HTERT RPE-1 (cell line): Measurements from ENCODE around the gene FCHSD2.

ENCODE experiments used
- in situ Hi-C: fragments of 300-500 bp; cut with MboI; formaldehyde crosslinking; loops from 4 replicates; pipeline ENCODE4 v1.14.3; 2020; ENCODE audit warnings: low sequenced_read_pairs

Gene FCHSD2

DNA sequence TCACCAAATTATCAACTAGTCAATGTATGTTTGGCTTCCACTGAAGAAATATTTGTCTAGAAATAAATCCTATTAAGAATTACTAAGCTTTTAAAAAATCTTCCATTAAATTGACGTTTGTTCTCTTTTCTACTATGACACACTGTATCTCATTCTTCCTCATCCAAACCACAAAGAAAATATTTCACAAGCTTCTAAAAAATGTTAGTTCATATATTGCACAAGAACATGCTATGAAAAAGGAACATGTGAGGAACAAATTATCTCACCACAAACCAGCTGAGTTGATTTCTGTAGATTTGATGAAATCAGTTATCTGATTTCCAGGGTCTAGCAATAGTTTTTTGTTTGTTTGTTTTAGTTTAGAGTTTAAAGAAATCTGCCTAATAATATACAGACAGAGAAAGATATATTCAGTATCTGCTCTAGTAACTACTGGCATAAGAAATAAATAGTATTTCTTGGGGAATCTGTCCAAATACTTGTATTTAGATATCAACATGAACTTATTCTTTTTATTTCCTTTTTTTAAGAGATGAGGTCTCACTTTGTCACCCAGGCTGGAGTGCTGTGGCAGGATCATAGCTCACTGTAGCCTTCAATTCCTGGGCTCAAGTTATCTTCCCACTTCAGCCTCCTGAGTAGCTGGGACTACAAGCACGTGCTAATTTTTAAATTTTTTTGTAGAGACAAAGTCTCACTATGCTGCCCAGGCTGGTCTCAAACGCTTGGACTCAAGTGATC, 166.2 kb downstream of the FCHSD2 start:
- in situ Hi-C loops, result no loop called here

DNA sequence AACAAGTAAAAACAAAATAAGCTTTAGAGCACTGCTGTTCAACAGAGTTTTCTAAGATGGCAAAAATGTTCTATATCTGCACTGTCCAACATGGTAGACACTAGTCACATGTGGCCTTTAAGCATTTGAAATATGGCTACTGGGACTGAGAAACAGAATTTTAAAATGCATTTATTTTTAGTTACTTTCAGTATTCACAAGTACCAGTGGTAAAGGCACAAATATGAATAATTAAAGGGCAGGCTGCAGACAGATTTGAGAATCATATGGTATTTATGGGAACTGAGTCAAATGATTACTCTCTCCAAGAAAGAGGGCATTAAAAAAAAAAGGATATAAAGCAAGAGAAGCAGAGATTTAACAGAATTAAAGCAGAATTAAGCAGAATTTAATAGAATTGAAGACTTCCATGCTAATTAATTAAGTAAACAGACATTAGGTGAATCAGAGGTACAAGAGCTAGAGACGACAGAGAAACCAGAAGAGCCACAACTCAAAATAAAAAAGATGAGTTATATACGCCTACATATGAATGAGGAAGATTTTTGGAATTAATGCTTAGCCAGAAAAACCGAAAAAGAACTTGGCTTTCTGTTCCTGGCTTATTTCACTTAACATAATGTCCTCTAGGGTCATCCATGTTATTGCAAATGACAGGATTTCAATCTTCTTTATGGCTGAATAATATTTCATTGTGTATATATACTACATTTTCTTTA, 167.5 kb downstream of the FCHSD2 start:
- in situ Hi-C loops, result no loop called here

DNA sequence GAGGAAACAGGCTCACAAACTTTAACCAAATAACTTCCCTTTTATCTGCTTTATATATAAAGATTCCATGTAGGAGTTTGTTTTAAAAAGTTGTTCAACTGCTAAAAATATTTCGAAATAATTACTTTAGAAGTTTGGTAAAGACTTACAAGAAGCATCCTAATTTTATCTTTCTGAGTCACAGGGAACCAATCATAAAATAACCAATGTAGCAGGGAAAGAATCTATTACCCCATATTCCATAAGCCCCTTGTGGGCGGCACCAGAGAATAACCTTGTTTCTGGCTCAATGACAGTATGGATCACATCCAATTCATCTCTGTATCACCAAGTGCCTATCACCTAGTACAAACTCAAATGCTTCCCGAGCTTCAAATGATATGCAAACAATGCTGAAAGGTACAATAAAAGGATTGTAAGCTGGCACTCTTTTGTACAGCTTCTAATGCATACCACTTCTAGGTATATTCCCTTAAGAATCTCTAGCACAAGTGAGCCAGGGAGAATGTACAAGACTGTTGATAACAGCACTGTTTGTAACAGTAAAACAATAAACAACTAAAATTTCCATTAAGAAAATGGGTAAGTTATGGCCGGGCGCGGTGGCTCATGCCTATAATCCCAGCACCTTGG, 169.5 kb downstream of the FCHSD2 start:
- in situ Hi-C loops, result no loop called here

DNA sequence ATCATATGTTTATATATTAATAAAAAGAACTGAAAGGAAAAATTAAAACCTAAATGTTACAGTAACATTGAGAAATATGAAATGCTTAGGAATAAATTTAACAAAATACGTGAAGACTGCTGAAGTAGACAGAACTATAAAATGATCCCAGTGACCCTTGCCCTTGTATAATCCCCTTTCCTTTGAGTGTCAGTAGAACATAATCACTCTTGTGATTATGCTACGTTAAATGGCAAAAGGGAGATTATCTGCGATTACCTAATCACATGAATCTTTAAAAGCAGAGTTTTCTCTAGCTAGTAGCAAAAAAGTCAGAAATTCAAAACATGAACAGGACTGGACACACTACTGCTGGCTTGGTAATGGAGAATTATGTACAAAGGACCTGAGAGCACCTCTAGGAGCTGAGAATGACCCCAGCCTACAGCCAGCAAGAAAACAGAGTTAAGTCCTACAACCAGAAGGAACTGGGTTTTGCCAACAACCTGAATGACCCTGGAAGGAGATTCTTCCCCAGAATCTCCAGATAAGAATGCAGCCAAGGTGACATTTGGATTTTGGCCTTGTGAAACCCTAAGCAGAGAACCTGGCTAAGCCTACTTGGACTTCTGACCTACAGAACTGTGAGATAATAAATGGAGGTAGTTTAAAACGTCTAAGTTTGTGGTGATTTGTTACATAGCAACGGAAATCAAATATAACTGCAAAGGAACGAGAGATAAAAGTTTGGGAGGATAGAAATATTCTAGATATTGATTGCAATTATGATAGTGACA, 170.7 kb downstream of the FCHSD2 start:
- in situ Hi-C loops, result no loop called here

DNA sequence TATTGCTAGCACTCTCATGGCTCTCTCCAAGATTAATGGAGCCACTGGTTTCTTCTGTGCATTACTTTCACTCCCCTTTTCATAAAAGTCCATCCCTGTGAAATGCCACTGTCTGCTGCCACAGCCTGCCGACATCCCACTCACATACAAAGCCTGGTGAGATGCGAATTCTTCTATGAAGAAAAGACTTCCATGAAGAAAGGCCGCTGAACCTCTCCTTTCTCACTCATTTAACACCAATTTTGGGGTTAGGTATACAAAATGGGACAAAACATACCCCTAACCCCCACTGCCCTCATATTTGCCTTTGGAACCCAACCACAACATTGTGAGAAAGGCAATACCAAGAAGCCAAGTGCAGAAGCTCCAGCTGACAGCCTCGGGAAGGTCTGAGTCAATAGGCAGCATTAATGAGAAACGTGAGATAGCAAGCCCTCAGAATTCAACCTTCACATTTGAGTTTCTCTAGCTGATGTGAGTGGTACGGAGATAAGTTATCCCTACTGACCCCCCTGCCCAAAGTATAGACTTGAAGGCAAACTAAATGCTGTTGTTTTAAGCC, 171.5 kb downstream of the FCHSD2 start:
- in situ Hi-C loops, result no loop called here

DNA sequence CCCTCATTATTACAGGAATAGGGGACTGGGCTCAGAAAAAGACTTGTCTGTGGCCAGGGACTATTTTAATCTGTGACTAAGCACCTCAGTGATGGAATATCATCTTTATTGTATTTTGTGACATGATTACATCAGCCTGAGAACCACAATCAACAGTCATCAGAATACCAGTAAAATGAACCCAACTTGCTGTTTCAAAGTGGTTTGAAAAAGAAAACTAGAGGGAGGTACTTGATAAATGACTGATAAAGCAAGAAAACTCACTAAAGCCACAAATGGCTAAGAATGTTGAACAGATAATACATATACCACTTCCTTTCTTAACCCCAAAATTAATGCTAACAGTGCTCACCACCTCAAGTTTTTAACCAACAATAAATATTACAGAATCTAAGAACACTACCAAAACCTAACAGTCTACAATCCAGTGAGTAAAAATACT, 172.2 kb downstream of the FCHSD2 start:
- in situ Hi-C loops, result no loop called here

DNA sequence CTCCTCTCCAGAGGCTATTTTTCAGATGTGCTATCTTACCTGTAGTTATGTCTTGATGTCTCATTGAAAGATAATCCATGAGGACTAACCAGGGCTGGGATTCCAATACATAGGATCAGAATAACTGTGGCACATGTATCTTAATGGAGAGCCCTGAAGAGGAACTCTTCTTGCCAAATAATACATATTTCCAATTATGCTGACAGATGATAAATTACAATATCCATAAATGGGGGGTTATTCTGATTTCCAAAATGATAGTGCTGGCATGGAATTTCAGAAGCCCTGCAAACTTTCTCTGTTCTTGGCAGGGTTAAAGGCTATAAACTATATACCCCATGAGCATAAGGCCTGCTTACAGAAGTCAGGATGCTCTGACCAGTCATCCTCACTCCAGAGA, 173.7 kb downstream of the FCHSD2 start:
- in situ Hi-C loops, result no loop called here

DNA sequence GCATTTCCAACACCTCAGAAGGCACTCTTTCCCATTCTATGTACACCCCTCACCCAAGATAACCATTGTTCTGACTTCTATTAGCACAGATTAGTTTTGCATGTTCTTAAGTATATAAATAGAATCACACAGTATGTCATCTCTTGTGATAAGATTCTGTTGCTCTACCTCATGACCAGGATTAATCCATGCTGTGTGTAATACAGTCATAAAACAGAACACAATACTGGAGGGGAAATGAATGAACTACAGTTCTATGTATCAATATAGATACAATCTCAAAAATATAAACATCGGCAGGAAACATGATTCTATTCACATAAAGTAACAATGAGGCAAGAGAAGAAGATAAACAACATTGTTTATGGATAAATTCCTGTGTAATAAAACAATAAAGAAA, 176.4 kb downstream of the FCHSD2 start:
- in situ Hi-C loops, result no loop called here

DNA sequence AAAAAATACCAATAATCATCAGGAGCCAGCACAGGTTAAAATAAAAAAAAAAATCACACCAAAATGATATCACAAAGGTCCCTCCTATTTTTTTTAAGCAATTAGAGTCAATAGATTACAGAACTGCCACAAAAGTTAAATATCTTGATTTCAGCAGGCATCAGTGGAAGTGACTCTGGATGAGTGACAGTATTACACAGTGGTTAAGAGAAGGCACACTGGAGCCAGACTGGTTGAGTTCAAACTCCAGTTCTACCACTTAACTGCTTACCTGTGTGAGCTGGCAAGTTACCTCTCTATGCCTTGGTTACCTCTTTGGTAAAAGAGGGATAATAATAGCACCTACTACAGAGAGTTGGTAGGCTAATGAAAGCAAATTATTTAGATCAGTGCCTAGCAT, 179.4 kb downstream of the FCHSD2 start:
- in situ Hi-C loops, result no loop called here

DNA sequence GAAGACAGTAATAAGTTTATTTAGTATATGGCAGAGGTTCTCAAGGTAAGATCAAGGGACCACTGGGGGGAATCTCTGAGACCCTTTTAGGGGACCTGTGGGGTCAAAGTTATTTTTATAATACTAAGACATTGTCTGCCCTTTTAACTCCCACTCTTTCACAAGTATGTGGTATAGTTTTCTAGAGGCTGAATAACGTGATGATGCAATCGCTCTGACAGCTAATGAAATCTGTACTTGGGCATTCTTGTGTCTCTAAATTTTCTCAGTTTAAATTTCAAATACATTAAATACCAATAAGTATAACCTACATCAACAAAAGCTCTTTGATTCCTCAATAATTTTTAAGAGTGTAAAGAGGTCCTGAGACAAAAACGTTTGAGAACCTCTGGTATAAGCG, 180.0 kb downstream of the FCHSD2 start:
- in situ Hi-C loops, result no loop called here

DNA sequence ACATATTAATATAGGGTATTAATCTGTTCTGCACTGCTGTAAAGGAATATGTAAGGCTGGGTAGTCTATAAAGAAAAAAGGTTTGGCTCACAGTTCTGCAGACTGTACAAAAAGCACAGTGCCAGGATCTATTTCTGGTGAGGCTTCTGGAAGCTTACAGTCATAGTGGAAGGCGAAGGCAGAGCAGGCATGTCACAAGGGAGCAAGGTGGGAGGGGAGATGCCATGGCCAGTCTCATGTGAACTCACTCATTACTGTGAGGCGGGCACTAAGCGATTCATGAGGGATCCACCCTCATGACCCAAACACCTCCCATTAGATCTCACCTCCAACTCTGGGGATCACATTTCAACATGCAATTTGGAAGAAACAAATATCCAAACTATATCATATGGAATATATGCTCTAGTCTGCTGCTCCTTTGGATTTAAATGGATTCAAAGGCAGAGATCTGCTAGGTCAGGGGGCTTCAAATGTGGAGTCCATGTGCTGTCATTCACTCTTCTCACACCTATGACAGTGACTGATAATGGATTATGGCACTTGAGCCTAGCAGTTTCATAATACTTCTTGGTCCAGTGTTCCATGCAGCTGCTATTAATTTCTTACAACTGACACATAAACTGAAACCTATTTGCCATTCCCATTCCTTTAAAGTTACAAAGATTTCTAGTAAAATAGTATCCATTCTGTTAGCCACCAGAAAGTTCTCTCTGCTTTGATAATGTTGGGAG, 182.0 kb downstream of the FCHSD2 start:
- in situ Hi-C loops, result no loop called here

DNA sequence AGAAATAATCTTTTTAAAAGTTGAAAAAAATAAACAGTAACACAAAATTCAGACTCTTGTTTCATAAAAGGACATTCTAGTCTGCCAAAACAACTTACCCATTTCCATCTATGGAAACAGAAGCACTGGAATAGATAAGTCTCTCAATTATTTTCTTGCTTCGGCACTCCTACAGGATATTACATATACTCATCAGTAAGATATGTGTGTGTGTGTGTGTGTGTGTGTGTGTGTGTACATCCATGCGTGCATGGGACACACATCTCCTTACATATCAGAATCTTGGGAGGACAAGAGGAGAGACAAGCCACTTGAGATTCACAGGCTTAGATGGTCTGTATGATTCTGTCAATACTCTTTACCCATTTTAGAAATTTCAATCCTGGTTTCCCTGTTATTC, 183.3 kb downstream of the FCHSD2 start:
- in situ Hi-C loops, result no loop called here

DNA sequence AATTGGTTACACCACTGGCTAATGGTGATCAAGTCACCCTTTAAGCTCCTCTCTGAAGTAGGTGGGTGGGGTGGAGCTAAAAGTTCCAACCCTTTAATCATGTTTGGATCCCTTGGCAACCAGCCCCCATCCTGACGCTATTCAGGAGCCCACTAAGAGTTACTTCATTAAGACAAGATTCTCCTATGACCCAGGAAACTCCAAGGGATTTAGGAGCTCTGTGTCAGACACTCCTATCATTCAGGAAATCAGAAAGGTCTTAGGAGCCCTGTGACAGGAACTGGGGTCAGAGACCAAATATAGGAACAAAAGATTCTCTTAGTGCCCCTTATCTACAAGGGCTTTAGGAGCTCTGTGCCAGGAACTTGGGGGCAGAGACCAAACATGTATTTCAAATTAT, 186.7 kb downstream of the FCHSD2 start:
- in situ Hi-C loops, result no loop called here

DNA sequence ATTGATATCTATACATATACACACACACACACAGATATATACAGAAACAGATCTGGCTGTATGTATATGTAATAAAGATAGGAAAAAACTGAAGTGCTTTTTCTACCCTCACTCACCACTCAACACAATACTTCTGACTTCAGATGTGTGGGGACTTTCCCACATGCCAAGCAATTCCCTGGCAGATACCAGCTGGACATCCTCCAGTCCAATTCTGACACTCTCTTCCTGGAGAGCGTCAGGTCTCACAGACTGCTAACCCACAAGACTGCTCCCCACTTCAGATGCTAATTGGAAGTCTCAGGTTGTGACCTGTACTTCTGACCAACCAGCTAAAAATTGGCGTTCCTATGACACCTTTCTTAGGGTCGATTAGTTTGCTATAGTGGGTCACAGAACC, 187.3 kb downstream of the FCHSD2 start:
- in situ Hi-C loops, result no loop called here

DNA sequence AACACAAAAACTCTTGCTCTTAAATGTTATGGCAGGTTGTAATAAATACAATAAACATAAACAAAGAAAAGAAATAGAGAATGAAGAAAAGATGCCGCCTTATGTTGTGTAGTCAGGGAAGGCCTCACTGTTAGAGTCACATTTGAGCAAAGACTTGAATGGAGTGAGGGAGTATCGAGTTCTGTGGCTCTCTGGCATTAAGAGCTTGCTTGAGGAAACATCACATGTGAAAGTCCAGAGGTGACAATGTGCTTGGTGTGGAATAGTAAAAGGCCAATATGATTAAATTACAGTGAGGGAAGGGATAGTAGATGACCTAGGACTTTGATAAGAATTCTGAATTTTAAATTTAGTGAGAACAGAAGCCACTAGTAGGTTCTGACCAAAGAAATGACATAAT, 188.5 kb downstream of the FCHSD2 start:
- in situ Hi-C loops, result no loop called here

DNA sequence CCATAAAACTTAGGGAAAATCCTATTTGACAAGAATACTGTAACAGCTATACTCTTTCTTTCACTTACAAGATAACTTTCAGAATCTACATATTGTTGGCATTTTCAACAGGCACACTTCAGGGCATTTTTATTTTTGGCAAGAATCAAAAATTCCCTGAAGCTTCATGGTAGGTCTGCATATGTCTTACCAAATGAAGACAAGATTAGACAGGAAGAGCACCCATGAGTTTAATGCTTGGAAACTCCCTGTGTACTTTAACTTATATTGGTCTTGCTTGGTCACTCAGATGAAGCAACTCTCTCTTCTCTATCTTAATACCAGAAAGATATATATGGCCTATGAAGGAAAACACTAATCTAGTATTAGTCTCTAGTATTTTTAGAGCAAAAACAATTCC, 190.2 kb downstream of the FCHSD2 start:
- in situ Hi-C loops, result no loop called here

DNA sequence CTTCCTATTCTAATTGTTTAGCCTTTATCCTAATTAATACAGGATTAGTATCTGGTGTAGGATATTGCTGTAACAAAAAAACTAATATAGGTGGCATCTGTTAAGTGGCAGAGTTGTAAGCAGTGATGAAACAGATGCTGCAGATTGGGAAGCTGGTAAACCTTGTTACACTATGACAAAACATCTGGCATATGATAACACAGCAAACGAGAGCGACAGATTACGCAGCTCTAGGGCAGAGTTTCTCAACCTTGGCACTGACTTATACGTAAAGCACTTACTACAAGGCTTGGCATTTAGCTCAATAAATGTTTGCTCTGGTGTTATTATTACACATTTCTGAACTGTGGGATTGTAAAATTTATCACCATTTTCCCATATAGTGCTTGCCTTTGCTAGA, 190.9 kb downstream of the FCHSD2 start:
- in situ Hi-C loops, result no loop called here

DNA sequence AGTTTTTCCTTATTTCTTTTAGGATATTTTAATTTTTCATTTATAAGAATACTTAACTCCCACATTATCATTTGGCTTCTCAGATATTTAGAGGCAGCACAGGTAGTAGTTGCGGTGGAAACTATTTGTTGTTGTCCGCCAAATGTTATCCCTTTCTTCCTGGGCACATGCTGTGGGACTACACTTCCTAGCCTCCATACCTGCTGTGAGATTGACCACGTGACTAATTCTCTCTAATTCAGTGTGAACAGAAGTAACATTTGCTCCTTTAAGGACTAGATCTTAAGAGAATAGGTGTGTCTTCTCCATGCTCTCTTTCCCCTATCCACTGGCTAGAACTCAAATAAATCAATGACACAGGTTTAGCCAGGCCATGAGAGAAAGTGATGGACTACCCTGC, 191.4 kb downstream of the FCHSD2 start:
- in situ Hi-C loops, result no loop called here

DNA sequence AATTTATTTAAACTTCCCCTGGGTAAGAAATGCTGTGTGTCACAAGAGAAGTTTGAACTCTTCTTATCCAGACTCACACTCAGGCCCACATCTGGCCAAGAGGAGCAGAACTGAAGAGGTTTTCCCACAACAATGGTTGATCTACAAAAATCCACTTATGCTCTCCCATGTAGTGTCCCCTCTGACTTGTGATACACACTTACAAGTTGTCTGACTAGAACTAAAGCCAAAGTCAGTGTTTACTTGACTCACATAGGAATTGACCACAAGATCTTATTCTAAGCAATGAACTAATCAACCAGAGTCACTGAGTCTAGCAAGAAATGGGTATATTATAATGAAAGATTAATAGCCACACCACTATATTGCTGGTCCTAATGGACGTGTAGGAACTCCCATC, 194.9 kb downstream of the FCHSD2 start:
- in situ Hi-C loops, result no loop called here

DNA sequence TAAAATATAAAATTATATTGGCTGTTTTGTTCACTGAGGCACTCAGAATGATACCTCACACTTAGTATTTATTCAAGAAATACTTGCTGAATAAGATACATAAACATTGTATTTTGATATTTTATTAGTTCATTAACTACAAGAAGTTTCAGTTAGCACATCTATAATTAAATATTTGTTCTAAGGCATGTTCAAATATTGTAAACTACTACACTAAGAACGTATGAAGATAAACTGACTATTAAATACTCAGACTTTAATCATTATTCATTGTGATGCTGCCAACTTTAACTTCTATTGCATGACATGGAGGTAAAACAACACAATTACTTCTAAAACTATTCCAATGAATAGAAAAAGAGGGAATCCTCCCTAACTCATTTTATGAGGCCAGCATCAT, 198.5 kb downstream of the FCHSD2 start:
- in situ Hi-C loops, result no loop called here
